SK-N-SH (cell line): ENCODE measurements around the gene DCUN1D3. TPM values are rescaled to one million over a fixed set of nuclear protein-coding genes. Genes with fewer than 3 reads are reported as not detected.

Experiments
- CTCF ChIA-PET: fragments of 300-600, 350-600 bp; formaldehyde crosslinking; extraction: SDS; loops from one replicate; lab custom pipeline; 2021; lab: Yijun Ruan, JAX
- POLR2A ChIA-PET: fragments of 350-600 bp; sonication (Branson Sonifier 250); formaldehyde crosslinking; extraction: SDS; loops from one replicate; lab custom pipeline; 2020; ENCODE audit warnings: antibody characterized with exemption, inconsistent platforms; lab: Yijun Ruan, JAX
- DNase-seq: peaks from one replicate; pipeline ENCODE4 v3.0.0; 2012
- H2AFZ ChIP-seq: fragments of 200-600 bp; sonication (generic); 2 replicates; pipeline ENCODE4 v1.8.1; 2016; ENCODE audit warnings: antibody characterized with exemption, mild to moderate bottlenecking, low read depth
- H3F3A ChIP-seq: fragments of 200-600 bp; sonication (generic); replicated peaks from 2 replicates; pipeline ENCODE3; 2016; ENCODE audit warnings: antibody characterized with exemption, mild to moderate bottlenecking; ENCODE audit not compliant: insufficient read depth
- H3K27ac ChIP-seq, 2 experiments: fragments of 200-500 bp in 1 of 2; fragments of 200-600 bp in 1 of 2; sonication (Bioruptor generic) in 1 of 2; sonication (generic), shearing (Covaris generic) in 1 of 2; 2 replicates each; pipeline versions ENCODE4 v1.5.1 to v1.6.1; 2014 to 2016; ENCODE audit warnings: low read depth in 2 of 2, inconsistent platforms in 1 of 2, low read length in 1 of 2, mild to moderate bottlenecking in 1 of 2, mixed read lengths in 1 of 2
- H3K27me3 ChIP-seq: fragments of 200-600 bp; sonication (generic), shearing (Covaris generic); 2 replicates; pipeline ENCODE4 v1.6.1; 2016; ENCODE audit warnings: mixed run types; ENCODE audit not compliant: insufficient read depth
- H3K36me3 ChIP-seq, 2 experiments: fragments of 200-500 bp in 1 of 2; fragments of 200-600 bp in 1 of 2; sonication (Bioruptor generic) in 1 of 2; sonication (generic) in 1 of 2; replicated peaks in 1 of 2; 2 replicates each; pipeline versions ENCODE3 to v1.5.1; 2014 to 2016; ENCODE audit warnings: low read length in 1 of 2, mild to moderate bottlenecking in 1 of 2; ENCODE audit not compliant: insufficient read depth in 2 of 2, control insufficient read depth in 1 of 2
- H3K4me1 ChIP-seq, 2 experiments: fragments of 200-500 bp in 1 of 2; fragments of 200-600 bp in 1 of 2; sonication (Bioruptor generic) in 1 of 2; sonication (generic), shearing (Covaris generic) in 1 of 2; 2 replicates each; pipeline versions ENCODE4 v1.5.1 to v1.6.1; 2014 to 2016; ENCODE audit warnings: low read depth in 1 of 2, low read length in 1 of 2, mixed run types in 1 of 2; ENCODE audit not compliant: insufficient read depth in 2 of 2, control insufficient read depth in 1 of 2
- H3K4me2 ChIP-seq: fragments of 200-600 bp; sonication (generic), shearing (Covaris generic); 2 replicates; pipeline ENCODE4 v1.6.1; 2017; ENCODE audit warnings: mixed run types
- H3K4me3 ChIP-seq, 2 experiments: fragments of 200-500 bp in 1 of 2; fragments of 200-600 bp in 1 of 2; sonication (Bioruptor generic) in 1 of 2; sonication (generic), shearing (Covaris generic) in 1 of 2; 2 replicates each; pipeline versions ENCODE4 v1.5.1 to v1.8.1; 2014 to 2016; ENCODE audit warnings: low read depth in 2 of 2, inconsistent platforms in 1 of 2, low read length in 1 of 2, mild to moderate bottlenecking in 1 of 2, mixed read lengths in 1 of 2, moderate library complexity in 1 of 2
- H3K79me2 ChIP-seq: fragments of 200-600 bp; sonication (generic); 2 replicates; pipeline ENCODE4 v1.8.1; 2017; ENCODE audit warnings: mild to moderate bottlenecking; ENCODE audit not compliant: insufficient read depth
- H3K9ac ChIP-seq: fragments of 200-600 bp; sonication (generic); 2 replicates; pipeline ENCODE4 v1.6.1; 2017; ENCODE audit warnings: mixed run types
- H3K9me2 ChIP-seq: fragments of 200-600 bp; sonication (generic); 2 replicates; pipeline ENCODE4 v1.6.1; 2017; ENCODE audit warnings: mixed run types
- H3K9me3 ChIP-seq: fragments of 200-600 bp; sonication (generic); 2 replicates; pipeline ENCODE4 v1.6.1; 2017; ENCODE audit warnings: mixed run types, mild to moderate bottlenecking, moderate library complexity
- H4K20me1 ChIP-seq: fragments of 200-600 bp; sonication (generic); 2 replicates; pipeline ENCODE4 v1.6.1; 2017; ENCODE audit warnings: mild to moderate bottlenecking, mixed run types; ENCODE audit not compliant: insufficient read depth
- CHD2 ChIP-seq: fragments of 150-350 bp; IDR thresholded peaks from 2 replicates; pipeline ENCODE4 v1.6.1; 2018; ENCODE audit warnings: low read length; ENCODE audit not compliant: partially characterized antibody
- ELF1 ChIP-seq: IDR thresholded peaks from 2 replicates; pipeline ENCODE4 v1.4.0; 2012
- EP300 ChIP-seq, 2 experiments: IDR thresholded peaks; 2 replicates each; pipeline versions ENCODE4 v1.4.0 to v1.6.1; 2012; ENCODE audit warnings: borderline replicate concordance in 1 of 2, low read depth in 1 of 2, low read length in 1 of 2
- EZH2phosphoT487 ChIP-seq: fragments of 200-600 bp; sonication (generic); IDR thresholded peaks from 2 replicates; pipeline ENCODE4 v1.6.1; 2017; ENCODE audit warnings: low read depth, mixed run types, mild to moderate bottlenecking, antibody characterized with exemption, moderate library complexity, borderline replicate concordance
- FOXJ3 ChIP-seq: sonication (generic); formaldehyde crosslinking; IDR thresholded peaks from 2 replicates; pipeline ENCODE4 v1.5.1; 2020; ENCODE audit warnings: mild to moderate bottlenecking, missing genetic modification reagents
- GABPA ChIP-seq: IDR thresholded peaks from 2 replicates; pipeline ENCODE4 v1.4.0; 2012; ENCODE audit warnings: low read depth, mild to moderate bottlenecking
- GATA2 ChIP-seq: sonication (generic); formaldehyde crosslinking; IDR thresholded peaks from 2 replicates; pipeline ENCODE4 v1.5.0; 2020; ENCODE audit warnings: mild to moderate bottlenecking, missing genetic modification reagents
- MXI1 ChIP-seq: IDR thresholded peaks from 2 replicates; pipeline ENCODE4 v1.6.1; 2012; ENCODE audit warnings: mild to moderate bottlenecking, low read depth, low read length, improper control_type of control experiment
- NFIC ChIP-seq: IDR thresholded peaks from 2 replicates; pipeline ENCODE4 v1.4.0; 2012; ENCODE audit warnings: borderline replicate concordance
- NRF1 ChIP-seq: IDR thresholded peaks from 2 replicates; pipeline ENCODE4 v1.6.1; 2012; ENCODE audit warnings: low read depth, mild to moderate bottlenecking, low read length
- RFX5 ChIP-seq: IDR thresholded peaks from 2 replicates; pipeline ENCODE4 v1.6.1; 2012; ENCODE audit warnings: mild to moderate bottlenecking, improper control_type of control experiment, low read length
- RXRA ChIP-seq: IDR thresholded peaks from 2 replicates; pipeline ENCODE4 v1.4.0; 2012; ENCODE audit warnings: low read depth, mild to moderate bottlenecking, borderline replicate concordance
- SIN3A ChIP-seq: IDR thresholded peaks from 2 replicates; pipeline ENCODE4 v1.6.1; 2012; ENCODE audit warnings: low read depth, mild to moderate bottlenecking, low read length, moderate library complexity, borderline replicate concordance
- YY1 ChIP-seq: IDR thresholded peaks from 2 replicates; pipeline ENCODE4 v1.4.0; 2012; ENCODE audit warnings: low read depth, mild to moderate bottlenecking
- WGBS: methylation state at CpG from one replicate; pipeline ENCODE4 v1.1.6; 2017; ENCODE audit warnings: low lambda C conversion rate; 5-methylcytosine and 5-hydroxymethylcytosine counted together
- polyA plus RNA-seq, 3 experiments: library from polyadenylated mRNA; depleted of rRNA; stranded (reverse); fragments of >200 nt; gene quantifications; 2 replicates each; pipeline ENCODE4 v1.2.3, GENCODE V29; 2012
- TF ChIP-seq, protein P1 (sequence below): IDR thresholded peaks from 2 replicates; pipeline ENCODE4 v1.6.1; 2012; ENCODE audit warnings: mild to moderate bottlenecking, low read depth, low read length, moderate library complexity
- TF ChIP-seq, protein P2 (sequence below): fragments of 200-600 bp; sonication (generic); IDR thresholded peaks from 2 replicates; pipeline ENCODE4 v1.6.1; 2017; ENCODE audit warnings: antibody characterized with exemption, mild to moderate bottlenecking, moderate library complexity
- TF ChIP-seq, protein P3 (sequence below): IDR thresholded peaks from 2 replicates; pipeline ENCODE4 v1.4.0; 2012; ENCODE audit warnings: low read depth
- TF ChIP-seq, protein P4 (sequence below): fragments of 150-350 bp; IDR thresholded peaks from 2 replicates; pipeline ENCODE4 v1.6.1; 2017; ENCODE audit warnings: antibody characterized with exemption, low read length, low read depth, borderline replicate concordance
- TF ChIP-seq, protein P5 (sequence below): IDR thresholded peaks from 2 replicates; pipeline ENCODE4 v1.4.0; 2012; ENCODE audit warnings: low read depth, borderline replicate concordance

DCUN1D3 gene
- polyA plus RNA-seq, 1 of the 3 experiments (the other 2 are of a cell fraction), result 4.7 TPM

DNA sequence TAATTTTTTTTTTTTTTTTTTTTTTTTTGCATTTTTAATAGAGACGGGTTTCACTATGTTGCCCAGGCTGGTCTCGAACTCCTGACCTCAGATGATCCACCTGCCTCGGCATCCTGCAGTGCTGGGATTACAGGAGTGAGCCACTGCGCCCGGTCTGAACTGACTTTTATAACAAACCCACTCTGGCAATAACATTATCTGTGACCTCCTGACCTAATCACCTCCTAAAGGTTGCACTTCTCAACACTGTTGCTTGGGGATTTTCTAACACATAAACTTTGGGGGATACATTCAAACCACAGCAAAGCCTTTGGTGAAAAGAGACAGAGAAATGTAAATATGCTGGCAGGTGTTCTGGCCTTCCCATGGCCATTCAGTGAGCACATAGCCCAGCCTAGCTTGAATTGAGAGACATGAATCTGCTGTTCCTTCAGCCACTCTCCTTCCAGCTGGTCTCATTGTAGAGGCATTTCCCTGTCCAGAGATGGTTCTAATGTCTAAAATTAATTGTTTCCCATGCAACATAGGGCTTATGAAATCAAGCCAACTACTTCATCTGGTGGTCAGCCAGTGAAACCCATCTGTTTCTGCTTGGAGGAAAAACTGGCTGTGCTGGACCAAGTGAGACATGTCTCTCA is 28.7 kb upstream of the DCUN1D3 start:
- Histone ChIP-seq H2AFZ (no peak overlapping the region), H4K20me1 (no peaks in the 10 kb centered on the region), H3K79me2 (no peaks in the 10 kb centered on the region), H3K9me2 (no peaks in the 10 kb centered on the region), H3F3A (no peaks in the 10 kb centered on the region), H3K9me3 (no peaks in the 10 kb centered on the region), H3K4me3 (no peak overlapping the region), H3K27ac (no peak overlapping the region), H3K27me3 (no peaks in the 10 kb centered on the region), H3K9ac (no peak overlapping the region), H3K4me2 (no peak overlapping the region), H3K36me3 (no peaks in the 10 kb centered on the region), H3K4me1 (no peaks in the 10 kb centered on the region)
- CTCF ChIA-PET, result no interaction called here
- TF ChIP-seq, protein P1, sequence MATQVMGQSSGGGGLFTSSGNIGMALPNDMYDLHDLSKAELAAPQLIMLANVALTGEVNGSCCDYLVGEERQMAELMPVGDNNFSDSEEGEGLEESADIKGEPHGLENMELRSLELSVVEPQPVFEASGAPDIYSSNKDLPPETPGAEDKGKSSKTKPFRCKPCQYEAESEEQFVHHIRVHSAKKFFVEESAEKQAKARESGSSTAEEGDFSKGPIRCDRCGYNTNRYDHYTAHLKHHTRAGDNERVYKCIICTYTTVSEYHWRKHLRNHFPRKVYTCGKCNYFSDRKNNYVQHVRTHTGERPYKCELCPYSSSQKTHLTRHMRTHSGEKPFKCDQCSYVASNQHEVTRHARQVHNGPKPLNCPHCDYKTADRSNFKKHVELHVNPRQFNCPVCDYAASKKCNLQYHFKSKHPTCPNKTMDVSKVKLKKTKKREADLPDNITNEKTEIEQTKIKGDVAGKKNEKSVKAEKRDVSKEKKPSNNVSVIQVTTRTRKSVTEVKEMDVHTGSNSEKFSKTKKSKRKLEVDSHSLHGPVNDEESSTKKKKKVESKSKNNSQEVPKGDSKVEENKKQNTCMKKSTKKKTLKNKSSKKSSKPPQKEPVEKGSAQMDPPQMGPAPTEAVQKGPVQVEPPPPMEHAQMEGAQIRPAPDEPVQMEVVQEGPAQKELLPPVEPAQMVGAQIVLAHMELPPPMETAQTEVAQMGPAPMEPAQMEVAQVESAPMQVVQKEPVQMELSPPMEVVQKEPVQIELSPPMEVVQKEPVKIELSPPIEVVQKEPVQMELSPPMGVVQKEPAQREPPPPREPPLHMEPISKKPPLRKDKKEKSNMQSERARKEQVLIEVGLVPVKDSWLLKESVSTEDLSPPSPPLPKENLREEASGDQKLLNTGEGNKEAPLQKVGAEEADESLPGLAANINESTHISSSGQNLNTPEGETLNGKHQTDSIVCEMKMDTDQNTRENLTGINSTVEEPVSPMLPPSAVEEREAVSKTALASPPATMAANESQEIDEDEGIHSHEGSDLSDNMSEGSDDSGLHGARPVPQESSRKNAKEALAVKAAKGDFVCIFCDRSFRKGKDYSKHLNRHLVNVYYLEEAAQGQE, result no peak
- TF ChIP-seq EP300 (IDR thresholded peaks at IDR 0.05; ENCODE audit: borderline replicate concordance in 1 of 2, low read depth in 1 of 2, low read length in 1 of 2) (no peak), RFX5 (no peak), YY1 (no peak), EZH2phosphoT487 (no peak), GABPA (no peak), SIN3A (no peak), GATA2 (CRISPR knock-in tag) (no peak), FOXJ3 (CRISPR knock-in tag) (no peak), NFIC (no peak), ELF1 (no peak), NRF1 (no peak), CHD2 (no peak), RXRA (no peak), MXI1 (no peak)
- TF ChIP-seq, protein P2, sequence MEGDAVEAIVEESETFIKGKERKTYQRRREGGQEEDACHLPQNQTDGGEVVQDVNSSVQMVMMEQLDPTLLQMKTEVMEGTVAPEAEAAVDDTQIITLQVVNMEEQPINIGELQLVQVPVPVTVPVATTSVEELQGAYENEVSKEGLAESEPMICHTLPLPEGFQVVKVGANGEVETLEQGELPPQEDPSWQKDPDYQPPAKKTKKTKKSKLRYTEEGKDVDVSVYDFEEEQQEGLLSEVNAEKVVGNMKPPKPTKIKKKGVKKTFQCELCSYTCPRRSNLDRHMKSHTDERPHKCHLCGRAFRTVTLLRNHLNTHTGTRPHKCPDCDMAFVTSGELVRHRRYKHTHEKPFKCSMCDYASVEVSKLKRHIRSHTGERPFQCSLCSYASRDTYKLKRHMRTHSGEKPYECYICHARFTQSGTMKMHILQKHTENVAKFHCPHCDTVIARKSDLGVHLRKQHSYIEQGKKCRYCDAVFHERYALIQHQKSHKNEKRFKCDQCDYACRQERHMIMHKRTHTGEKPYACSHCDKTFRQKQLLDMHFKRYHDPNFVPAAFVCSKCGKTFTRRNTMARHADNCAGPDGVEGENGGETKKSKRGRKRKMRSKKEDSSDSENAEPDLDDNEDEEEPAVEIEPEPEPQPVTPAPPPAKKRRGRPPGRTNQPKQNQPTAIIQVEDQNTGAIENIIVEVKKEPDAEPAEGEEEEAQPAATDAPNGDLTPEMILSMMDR, result no peak
- TF ChIP-seq, protein P3, sequence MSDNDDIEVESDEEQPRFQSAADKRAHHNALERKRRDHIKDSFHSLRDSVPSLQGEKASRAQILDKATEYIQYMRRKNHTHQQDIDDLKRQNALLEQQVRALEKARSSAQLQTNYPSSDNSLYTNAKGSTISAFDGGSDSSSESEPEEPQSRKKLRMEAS, result no peak
- TF ChIP-seq, protein P4, sequence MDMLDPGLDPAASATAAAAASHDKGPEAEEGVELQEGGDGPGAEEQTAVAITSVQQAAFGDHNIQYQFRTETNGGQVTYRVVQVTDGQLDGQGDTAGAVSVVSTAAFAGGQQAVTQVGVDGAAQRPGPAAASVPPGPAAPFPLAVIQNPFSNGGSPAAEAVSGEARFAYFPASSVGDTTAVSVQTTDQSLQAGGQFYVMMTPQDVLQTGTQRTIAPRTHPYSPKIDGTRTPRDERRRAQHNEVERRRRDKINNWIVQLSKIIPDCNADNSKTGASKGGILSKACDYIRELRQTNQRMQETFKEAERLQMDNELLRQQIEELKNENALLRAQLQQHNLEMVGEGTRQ, result no peak
- TF ChIP-seq, protein P5, sequence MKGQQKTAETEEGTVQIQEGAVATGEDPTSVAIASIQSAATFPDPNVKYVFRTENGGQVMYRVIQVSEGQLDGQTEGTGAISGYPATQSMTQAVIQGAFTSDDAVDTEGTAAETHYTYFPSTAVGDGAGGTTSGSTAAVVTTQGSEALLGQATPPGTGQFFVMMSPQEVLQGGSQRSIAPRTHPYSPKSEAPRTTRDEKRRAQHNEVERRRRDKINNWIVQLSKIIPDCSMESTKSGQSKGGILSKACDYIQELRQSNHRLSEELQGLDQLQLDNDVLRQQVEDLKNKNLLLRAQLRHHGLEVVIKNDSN, result no peak
- 92% methylated on average over 5 of the region's 5 CpGs for WGBS
- POLR2A ChIA-PET, result no interaction called here
- DNase-seq, result no peak
